Esophagus squamous epithelium (tissue), 4 donors: ENCODE data around the gene ELF4.

ENCODE experiments used
- CTCF ChIP-seq, 6 experiments: fragments of 450-650 bp in 4 of 6; fragments of 200-600 bp in 2 of 6; sonication (generic) in 2 of 6; IDR thresholded peaks; one replicate each; pipeline ENCODE4 v1.5.1; 2016 to 2019; ENCODE audit warnings: antibody characterized with exemption in 6 of 6, mild to moderate bottlenecking in 4 of 6, moderate library complexity in 4 of 6
- POLR2A ChIP-seq, 4 donors: fragments of 450-650 bp; IDR thresholded peaks; one replicate each; pipeline ENCODE4 v1.6.1; 2017; ENCODE audit warnings: antibody characterized with exemption in 4 of 4, mild to moderate bottlenecking in 4 of 4, moderate library complexity in 3 of 4

GRCh38 chrX:130027569-130027968 is 82.7 kb downstream of the ELF4 start:
- TF ChIP-seq CTCF (IDR thresholded peaks at IDR 0.05) (no peak), POLR2A (IDR thresholded peaks at IDR 0.05) (no peak)
